Esophagus muscularis mucosa (tissue), 4 donors: ENCODE data around the gene PRDX6. TPM values are rescaled to one million over a fixed set of nuclear protein-coding genes. Genes with fewer than 3 reads are reported as not detected.

Source experiments
- DNase-seq: peaks from one replicate; pipeline ENCODE4 v3.0.0-alpha.2; 2017; ENCODE audit errors: extremely low spot score
- H3K27ac ChIP-seq, 4 donors: fragments of 200-600 bp; sonication (generic); replicated peaks in 1 of 4; 1 replicate in 3 of 4; 2 replicates in 1 of 4; pipeline ENCODE4 v1.5.1; 2016 to 2019; ENCODE audit warnings: mild to moderate bottlenecking in 1 of 4
- H3K27me3 ChIP-seq, 4 donors: fragments of 200-600 bp; sonication (generic); one replicate each; pipeline versions ENCODE4 v1.5.1 to v1.6.0; 2016 to 2019
- H3K36me3 ChIP-seq, 4 donors: fragments of 200-600 bp; sonication (generic); one replicate each; pipeline ENCODE4 v1.5.1; 2016 to 2019
- H3K4me1 ChIP-seq, 4 donors: fragments of 200-600 bp; sonication (generic); one replicate each; pipeline ENCODE4 v1.5.1; 2016 to 2019
- H3K4me3 ChIP-seq, 4 donors: fragments of 200-600 bp; sonication (generic); 1 replicate in 2 of 4; 2 replicates in 2 of 4; pipeline ENCODE4 v1.5.1; 2016 to 2019; ENCODE audit warnings: mild to moderate bottlenecking in 4 of 4, moderate library complexity in 1 of 4
- H3K9me3 ChIP-seq, 4 donors: fragments of 200-600 bp; sonication (generic); 1 replicate in 3 of 4; 2 replicates in 1 of 4; pipeline ENCODE4 v1.5.1; 2016 to 2019
- CTCF ChIP-seq, 3 experiments: fragments of 200-600 bp in 2 of 3; fragments of 450-650 bp in 1 of 3; sonication (generic) in 2 of 3; IDR thresholded peaks; one replicate each; pipeline ENCODE4 v1.5.1; 2017 to 2019; ENCODE audit warnings: antibody characterized with exemption in 3 of 3, mild to moderate bottlenecking in 2 of 3, moderate library complexity in 1 of 3
- EP300 ChIP-seq: sonication (generic); formaldehyde crosslinking; IDR thresholded peaks from one replicate; pipeline ENCODE4 v1.6.1; 2017; ENCODE audit warnings: antibody characterized with exemption
- POLR2A ChIP-seq: fragments of 450-650 bp; IDR thresholded peaks from one replicate; pipeline ENCODE4 v1.6.1; 2017; ENCODE audit warnings: antibody characterized with exemption, moderate library complexity, mild to moderate bottlenecking, low read depth
- POLR2AphosphoS5 ChIP-seq, 2 donors: sonication (generic); formaldehyde crosslinking; IDR thresholded peaks; one replicate each; pipeline ENCODE4 v1.6.1; 2017; ENCODE audit warnings: antibody characterized with exemption in 2 of 2
- WGBS: methylation state at CpG from one replicate; pipeline ENCODE4 v1.1.5; 2018; 5-methylcytosine and 5-hydroxymethylcytosine counted together
- intact Hi-C: fragments of 100-400 bp; cut with DNase I; formaldehyde crosslinking; loops from one replicate; pipeline ENCODE4 v1.15.1; 2023
- total RNA-seq, 4 donors: library from RNA; depleted of rRNA; stranded (reverse); fragments of >200 nt; gene quantifications; one replicate each; pipeline versions ENCODE4 v1.1.0 to v1.2.1, GENCODE V29; 2016

The PRDX6 gene
- total RNA-seq, 4 donors from 2014 or later, result 319 to 529 (median 375) TPM

GRCh38 chr1:173499729-173500128, 22.6 kb downstream of the PRDX6 start:
- DNase-seq, result no peak
- no peaks in the 10 kb centered on the region for H3K27me3 ChIP-seq
- H3K36me3 ChIP-seq, result peaks cover 0 to 8% (median 3%) of the 10 kb centered on the region in 4 donors
- intact Hi-C loops, result no loop called here
- H3K4me3 ChIP-seq, result no peak overlapping the region
- no peak for TF ChIP-seq EP300
- no peak for TF ChIP-seq POLR2A
- TF ChIP-seq POLR2AphosphoS5 (IDR thresholded peaks at IDR 0.05), result no peak
- TF ChIP-seq CTCF (IDR thresholded peaks at IDR 0.05), result no peak
- 82% methylated on average over 4 of the region's 4 CpGs for WGBS
- H3K4me1 ChIP-seq, result no peaks in the 10 kb centered on the region
- H3K9me3 ChIP-seq, result no peaks in the 10 kb centered on the region
- no peak overlapping the region for H3K27ac ChIP-seq

- peaks cover 0 to 8% (median 3%) of the 10 kb centered on the region in 4 donors for H3K36me3 ChIP-seq
- no peaks in the 10 kb centered on the region for H3K9me3 ChIP-seq
- TF ChIP-seq EP300, result no peak
- TF ChIP-seq POLR2A, result no peak
- no peak for TF ChIP-seq POLR2AphosphoS5 (IDR thresholded peaks at IDR 0.05)
- no peak for DNase-seq
- intact Hi-C loops, result no loop called here
- no peak overlapping the region for H3K4me3 ChIP-seq
- no peak overlapping the region for H3K27ac ChIP-seq
- no peaks in the 10 kb centered on the region for H3K27me3 ChIP-seq
- peaks cover 0 to 8% (median 1%) of the 10 kb centered on the region in 4 donors for H3K4me1 ChIP-seq
- WGBS, result 90% methylated on average over 1 of the region's 1 CpG
Measured at GRCh38 chr1:173502104-173502503, 25.0 kb downstream of the PRDX6 start.

- DNase-seq, result no peak
- Histone ChIP-seq H3K4me3 (no peak overlapping the region), H3K36me3 (peaks cover 0 to 8% (median 3%) of the 10 kb centered on the region in 4 donors), H3K4me1 (peaks cover 0 to 20% (median 9%) of the 10 kb centered on the region in 4 donors), H3K27ac (no peak overlapping the region), H3K9me3 (no peaks in the 10 kb centered on the region), H3K27me3 (no peaks in the 10 kb centered on the region)
- TF ChIP-seq CTCF (IDR thresholded peaks at IDR 0.05), result no peak
- TF ChIP-seq POLR2AphosphoS5 (IDR thresholded peaks at IDR 0.05), result no peak
- TF ChIP-seq EP300, result no peak
- TF ChIP-seq POLR2A, result no peak
- intact Hi-C loops, result no loop called here
- 59% methylated on average over 4 of the region's 4 CpGs for WGBS
Measured at GRCh38 chr1:173503391-173503790, 26.3 kb downstream of the PRDX6 start.

GRCh38 chr1:173504268-173504667, 27.1 kb downstream of the PRDX6 start:
- peaks cover 0 to 20% (median 9%) of the 10 kb centered on the region in 4 donors for H3K4me1 ChIP-seq
- no peaks in the 10 kb centered on the region for H3K9me3 ChIP-seq
- H3K36me3 ChIP-seq, result peaks cover 0 to 8% (median 3%) of the 10 kb centered on the region in 4 donors
- no peak overlapping the region for H3K27ac ChIP-seq
- no peaks in the 10 kb centered on the region for H3K27me3 ChIP-seq
- TF ChIP-seq POLR2AphosphoS5 (IDR thresholded peaks at IDR 0.05), result no peak
- WGBS, result 98% methylated on average over 4 of the region's 4 CpGs
- intact Hi-C loops, result no loop called here
- DNase-seq, result no peak
- no peak overlapping the region for H3K4me3 ChIP-seq

- no peak for DNase-seq
- no peaks in the 10 kb centered on the region for H3K36me3 ChIP-seq
- H3K9me3 ChIP-seq, result no peaks in the 10 kb centered on the region
- no peak overlapping the region for H3K4me3 ChIP-seq
- H3K4me1 ChIP-seq, result peaks cover 0 to 20% (median 9%) of the 10 kb centered on the region in 4 donors
- H3K27ac ChIP-seq, result no peak overlapping the region
- H3K27me3 ChIP-seq, result no peaks in the 10 kb centered on the region
- intact Hi-C loops, result no loop called here
- TF ChIP-seq EP300 (no peak), CTCF (IDR thresholded peaks at IDR 0.05) (no peak), POLR2A (no peak), POLR2AphosphoS5 (IDR thresholded peaks at IDR 0.05) (no peak)
Measured at GRCh38 chr1:173505391-173505790, 28.3 kb downstream of the PRDX6 start.

GRCh38 chr1:173506437-173506836, 29.3 kb downstream of the PRDX6 start:
- Histone ChIP-seq H3K27me3 (no peaks in the 10 kb centered on the region), H3K4me3 (no peak overlapping the region), H3K4me1 (peaks cover 0 to 20% (median 9%) of the 10 kb centered on the region in 4 donors), H3K36me3 (no peaks in the 10 kb centered on the region), H3K27ac (no peak overlapping the region), H3K9me3 (no peaks in the 10 kb centered on the region)
- 90% methylated on average over 5 of the region's 6 CpGs for WGBS
- intact Hi-C loops, result no loop called here
- DNase-seq, result no peak
- no peak for TF ChIP-seq CTCF (IDR thresholded peaks at IDR 0.05)
- TF ChIP-seq EP300, result no peak
- no peak for TF ChIP-seq POLR2A
- TF ChIP-seq POLR2AphosphoS5 (IDR thresholded peaks at IDR 0.05), result no peak
